CD4-positive, alpha-beta T cell (primary cell): ENCODE data around the gene KDM2B. TPM values are rescaled to one million over a fixed set of nuclear protein-coding genes. Genes with fewer than 3 reads are reported as not detected.

ENCODE experiments used
- ATAC-seq: fragments of 200-7000 bp; cut with Tn5 transposase; one replicate; pipeline ENCODE4 v1.10.0; 2022; ENCODE audit warnings: mild to moderate bottlenecking; ENCODE audit not compliant: poor library complexity
- CTCF ChIA-PET: fragments of 350-600 bp; sonication (Branson Sonifier 250); formaldehyde crosslinking; loops from one replicate; lab custom pipeline; 2021; ENCODE audit warnings: antibody characterized with exemption, inconsistent platforms; lab: Charles Lee
- POLR2A ChIA-PET: fragments of 350-600 bp; sonication (Branson Sonifier 250); formaldehyde crosslinking; loops from one replicate; lab custom pipeline; 2021; ENCODE audit warnings: antibody characterized with exemption, inconsistent platforms; lab: Charles Lee
- DNase-seq, 14 experiments: peaks; one replicate each; pipeline ENCODE4 v3.0.0-alpha.2; 2013 to 2020; ENCODE audit warnings: mixed read lengths in 2 of 14
- H3K27ac ChIP-seq, 2 donors: one replicate each; pipeline versions ENCODE4 v1.5.1 to v1.7.0; 2013; ENCODE audit warnings: low read length in 2 of 2, low read depth in 1 of 2, mild to moderate bottlenecking in 1 of 2
- H3K27me3 ChIP-seq, 2 experiments: 1 replicate in 1 of 2; 2 replicates in 1 of 2; pipeline versions ENCODE4 v1.6.1 to v1.7.0; 2013; ENCODE audit warnings: low read length in 2 of 2, control low read depth in 1 of 2, mild to moderate bottlenecking in 1 of 2, moderate library complexity in 1 of 2; ENCODE audit not compliant: insufficient read depth in 2 of 2, control insufficient read depth in 1 of 2
- H3K36me3 ChIP-seq: one replicate; pipeline ENCODE4 v1.6.1; 2013; ENCODE audit warnings: low read length, control low read depth; ENCODE audit not compliant: insufficient read depth
- H3K4me1 ChIP-seq: one replicate; pipeline ENCODE4 v1.6.1; 2013; ENCODE audit warnings: low read length, control low read depth; ENCODE audit not compliant: insufficient read depth
- H3K4me3 ChIP-seq: one replicate; pipeline ENCODE4 v1.5.1; 2013; ENCODE audit warnings: mild to moderate bottlenecking, low read length, moderate library complexity
- H3K9me3 ChIP-seq, 2 experiments: 1 replicate in 1 of 2; 2 replicates in 1 of 2; pipeline versions ENCODE4 v1.6.1 to v1.7.0; 2013; ENCODE audit warnings: low read length in 2 of 2, mild to moderate bottlenecking in 2 of 2, control low read depth in 1 of 2, moderate library complexity in 1 of 2; ENCODE audit not compliant: control insufficient read depth in 1 of 2, insufficient read depth in 1 of 2
- H3K27ac Mint-ChIP-seq: one replicate; pipeline ENCODE4 v1.8.0; 2020; ENCODE audit warnings: mixed read lengths
- H3K27me3 Mint-ChIP-seq: one replicate; pipeline ENCODE4 v1.8.0; 2021; ENCODE audit warnings: mixed read lengths
- H3K36me3 Mint-ChIP-seq: one replicate; pipeline ENCODE4 v1.8.0; 2021; ENCODE audit warnings: low read depth, mixed read lengths
- H3K4me1 Mint-ChIP-seq: one replicate; pipeline ENCODE4 v1.8.0; 2021; ENCODE audit warnings: low read depth, mixed read lengths
- H3K4me3 Mint-ChIP-seq: one replicate; pipeline ENCODE4 v1.8.0; 2020; ENCODE audit warnings: mild to moderate bottlenecking, mixed read lengths
- H3K9me3 Mint-ChIP-seq: one replicate; pipeline ENCODE4 v1.8.0; 2020; ENCODE audit warnings: mixed read lengths
- intact Hi-C, 2 experiments: fragments of 100-400 bp; cut with DNase I in 1 of 2; cut with micrococcal nuclease in 1 of 2; formaldehyde crosslinking; loops; one replicate each; pipeline versions ENCODE4 v1.15.1 to v1.9.0; 2023 to 2025; cut with DNase I, micrococcal nuclease
- total RNA-seq, 174 experiments: library from RNA in 2 of 174; stranded (reverse) in 2 of 174; gene quantifications; one replicate each; pipeline ENCODE4 v1.2.3 and lab custom pipeline; 2021 to 2026
- TF ChIP-seq, protein P1 (sequence below): fragments of 200-600 bp; IDR thresholded peaks from one replicate; pipeline ENCODE4 v1.8.0; 2022; ENCODE audit warnings: antibody characterized with exemption, mild to moderate bottlenecking

Gene KDM2B
- total RNA-seq, 2 experiments from 2014 or later, result 60.4 to 62.6 TPM

DNA sequence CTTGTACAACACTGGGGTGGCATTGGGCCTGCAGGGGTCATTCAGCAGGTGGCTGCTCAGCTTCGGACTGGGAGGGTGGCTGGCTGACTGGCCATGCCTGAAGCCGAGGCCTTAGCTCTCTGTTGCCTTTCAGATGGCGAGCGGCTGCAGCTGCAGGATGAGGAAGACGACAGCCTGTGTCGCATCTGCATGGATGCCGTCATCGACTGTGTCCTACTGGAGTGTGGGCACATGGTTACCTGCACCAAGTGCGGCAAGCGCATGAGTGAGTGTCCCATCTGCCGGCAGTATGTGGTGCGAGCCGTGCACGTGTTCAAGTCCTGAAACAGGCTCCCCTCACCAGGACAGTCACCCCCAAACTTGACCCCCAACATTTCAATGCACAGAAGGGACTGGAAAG, 157.6 kb downstream of the KDM2B start:
- H3K27me3 ChIP-seq, result no peaks in the 10 kb centered on the region
- peaks cover 1% of the 10 kb centered on the region for H3K4me1 Mint-ChIP-seq
- H3K36me3 Mint-ChIP-seq, result peaks cover 96% of the 10 kb centered on the region
- no peak overlapping the region for H3K4me3 Mint-ChIP-seq
- no peaks in the 10 kb centered on the region for H3K9me3 ChIP-seq
- no peaks in the 10 kb centered on the region for H3K9me3 Mint-ChIP-seq
- H3K27me3 Mint-ChIP-seq, result no peaks in the 10 kb centered on the region
- CTCF ChIA-PET, result interaction anchor here (0.8 kb wide), 1 partner anchor 20 kb away, joined by 4 read pairs; no protein-coding TSS in a partner anchor
- DNase-seq, result no peak
- no peak overlapping the region for H3K27ac Mint-ChIP-seq
- H3K4me3 ChIP-seq, result no peak overlapping the region
- POLR2A ChIA-PET, result no interaction called here
- TF ChIP-seq, protein P1, sequence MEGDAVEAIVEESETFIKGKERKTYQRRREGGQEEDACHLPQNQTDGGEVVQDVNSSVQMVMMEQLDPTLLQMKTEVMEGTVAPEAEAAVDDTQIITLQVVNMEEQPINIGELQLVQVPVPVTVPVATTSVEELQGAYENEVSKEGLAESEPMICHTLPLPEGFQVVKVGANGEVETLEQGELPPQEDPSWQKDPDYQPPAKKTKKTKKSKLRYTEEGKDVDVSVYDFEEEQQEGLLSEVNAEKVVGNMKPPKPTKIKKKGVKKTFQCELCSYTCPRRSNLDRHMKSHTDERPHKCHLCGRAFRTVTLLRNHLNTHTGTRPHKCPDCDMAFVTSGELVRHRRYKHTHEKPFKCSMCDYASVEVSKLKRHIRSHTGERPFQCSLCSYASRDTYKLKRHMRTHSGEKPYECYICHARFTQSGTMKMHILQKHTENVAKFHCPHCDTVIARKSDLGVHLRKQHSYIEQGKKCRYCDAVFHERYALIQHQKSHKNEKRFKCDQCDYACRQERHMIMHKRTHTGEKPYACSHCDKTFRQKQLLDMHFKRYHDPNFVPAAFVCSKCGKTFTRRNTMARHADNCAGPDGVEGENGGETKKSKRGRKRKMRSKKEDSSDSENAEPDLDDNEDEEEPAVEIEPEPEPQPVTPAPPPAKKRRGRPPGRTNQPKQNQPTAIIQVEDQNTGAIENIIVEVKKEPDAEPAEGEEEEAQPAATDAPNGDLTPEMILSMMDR, result no peak
- no peak overlapping the region for H3K27ac ChIP-seq
- intact Hi-C loops, result no loop called here
- ATAC-seq, result no peak
- peaks cover 91% of the 10 kb centered on the region for H3K36me3 ChIP-seq
- H3K4me1 ChIP-seq, result no peaks in the 10 kb centered on the region

DNA sequence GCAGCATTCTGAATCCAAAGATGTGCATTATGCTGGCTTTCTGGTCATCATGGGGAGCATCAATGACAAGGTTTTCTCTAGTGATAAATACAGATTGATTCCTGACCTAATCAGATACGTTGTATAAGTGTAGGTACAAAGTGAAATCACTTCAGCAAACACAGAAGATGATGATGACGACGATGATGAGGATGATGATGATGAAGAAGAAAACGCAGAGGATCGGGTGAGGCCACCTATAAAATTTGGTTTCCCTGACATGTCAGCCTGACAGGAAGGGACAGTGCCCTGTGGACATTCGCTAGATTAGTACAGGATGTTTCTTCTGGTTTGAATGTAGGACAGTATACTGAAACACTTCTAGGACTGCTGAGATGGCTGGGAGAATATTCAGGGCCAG, 160.7 kb downstream of the KDM2B start:
- H3K4me1 Mint-ChIP-seq, result peaks cover 23% of the 10 kb centered on the region
- no peaks in the 10 kb centered on the region for H3K9me3 ChIP-seq
- H3K4me3 Mint-ChIP-seq, result no peak overlapping the region
- ChIA-PET POLR2A (interaction anchor here (1.1 kb wide), 2 partner anchors 13 to 20 kb away, joined by 3 to 4 read pairs; partner anchors contain the start of gene RNF34), CTCF (no interaction called here)
- no peak for ATAC-seq
- H3K27me3 Mint-ChIP-seq, result no peaks in the 10 kb centered on the region
- H3K36me3 Mint-ChIP-seq, result peaks cover 93% of the 10 kb centered on the region
- no peak for DNase-seq
- TF ChIP-seq, protein P1, result no peak
- peaks cover 91% of the 10 kb centered on the region for H3K36me3 ChIP-seq
- intact Hi-C loops, result no loop called here
- H3K4me1 ChIP-seq, result no peaks in the 10 kb centered on the region
- no peak overlapping the region for H3K4me3 ChIP-seq
- H3K9me3 Mint-ChIP-seq, result no peaks in the 10 kb centered on the region
- peak overlapping the region; percentile 17 for H3K27ac Mint-ChIP-seq
- H3K27me3 ChIP-seq, result no peaks in the 10 kb centered on the region
- H3K27ac ChIP-seq, result no peak overlapping the region

DNA sequence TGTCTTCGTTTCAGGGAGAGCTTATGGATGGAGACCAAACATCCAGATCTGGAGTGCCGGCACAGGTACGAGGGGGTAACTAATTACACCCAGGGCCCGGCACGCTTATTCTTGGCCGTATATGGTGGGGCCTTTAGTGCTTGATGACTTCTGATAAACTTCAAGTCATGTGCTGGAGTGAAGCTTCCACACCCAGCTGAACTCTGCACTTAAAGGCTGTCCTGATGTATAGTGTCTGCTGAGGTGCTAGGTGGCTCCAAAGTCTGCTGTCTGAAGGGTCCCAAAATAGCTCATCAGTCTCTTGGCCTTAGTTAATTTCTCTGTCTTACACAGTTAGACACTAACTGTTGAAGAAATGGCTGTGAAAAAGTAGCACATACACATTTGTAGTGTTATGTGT, 163.0 kb downstream of the KDM2B start:
- no peaks in the 10 kb centered on the region for H3K9me3 Mint-ChIP-seq
- Histone ChIP-seq H3K4me3 (no peak overlapping the region), H3K36me3 (peaks cover 82% of the 10 kb centered on the region), H3K27ac (no peak overlapping the region), H3K4me1 (no peaks in the 10 kb centered on the region), H3K9me3 (no peaks in the 10 kb centered on the region), H3K27me3 (no peaks in the 10 kb centered on the region)
- ChIA-PET POLR2A (interaction anchor here (2.8 kb wide), 1 partner anchor 17 kb away, joined by 11 read pairs; the partner anchor contains the start of gene RNF34), CTCF (interaction anchor here (1.3 kb wide), 1 partner anchor 16 kb away, joined by 5 read pairs; no protein-coding TSS in a partner anchor)
- ATAC-seq (no peak), DNase-seq (no peak)
- peaks cover 31% of the 10 kb centered on the region for H3K4me1 Mint-ChIP-seq
- H3K4me3 Mint-ChIP-seq, result no peak overlapping the region
- peak overlapping the region; percentile 74 for H3K27ac Mint-ChIP-seq
- TF ChIP-seq, protein P1, result no peak
- intact Hi-C loops, result no loop called here
- peaks cover 83% of the 10 kb centered on the region for H3K36me3 Mint-ChIP-seq
- H3K27me3 Mint-ChIP-seq, result no peaks in the 10 kb centered on the region
